ENCODE data around the gene R3HCC1L.

DNA sequence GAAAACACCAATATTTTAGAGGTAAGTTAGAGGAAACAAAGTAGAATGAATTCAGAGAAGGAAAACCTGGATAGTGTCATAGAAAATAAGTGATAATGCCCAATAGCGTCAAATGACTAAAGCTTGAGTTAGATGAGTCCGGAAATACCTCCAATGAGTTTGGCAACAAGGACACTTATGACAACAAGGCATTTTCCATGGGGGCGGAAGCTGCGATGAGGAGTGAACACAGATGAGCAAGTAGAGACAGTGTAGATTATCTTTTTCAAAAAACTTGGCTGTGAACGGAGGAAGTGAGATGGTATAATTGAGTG lies 383 bp upstream of the R3HCC1L start:
- TF ChIP-seq GATA3 (IDR thresholded peaks at IDR 0.05; ENCODE audit: low read depth, low read length) (no peak), GATA2 (IDR thresholded peaks at IDR 0.05; ENCODE audit: low read depth, low read length) (no peak)

Data from SH-SY5Y (cell line).